DND-41 (cell line): ENCODE data around the gene RALGDS.

Experiments
- ATAC-seq: fragments of 200-7000 bp; cut with Tn5 transposase; 3 replicates; pipeline ENCODE4 v1.9.1; 2021; ENCODE audit warnings: low read depth; ENCODE audit not compliant: insufficient read depth
- DNase-seq: peaks from one replicate; pipeline ENCODE4 v3.0.0-alpha.2; 2020
- H2AFZ ChIP-seq: 2 replicates; pipeline ENCODE4 v1.6.0; 2012; ENCODE audit warnings: low read depth, low read length
- H3K27ac ChIP-seq: 2 replicates; pipeline ENCODE4 v1.5.1; 2012; ENCODE audit warnings: low read length, inconsistent platforms
- H3K27me3 ChIP-seq: fragments of 200-600 bp; sonication (generic); 2 replicates; pipeline ENCODE4 v1.6.0; 2012; ENCODE audit warnings: low read length, mild to moderate bottlenecking, inconsistent platforms; ENCODE audit not compliant: insufficient read depth, poor library complexity
- H3K36me3 ChIP-seq: 2 replicates; pipeline ENCODE4 v1.5.1; 2012; ENCODE audit warnings: low read length, inconsistent platforms; ENCODE audit not compliant: insufficient read depth
- H3K4me1 ChIP-seq: 2 replicates; pipeline ENCODE4 v1.5.1; 2012; ENCODE audit warnings: mild to moderate bottlenecking, low read length; ENCODE audit not compliant: insufficient read depth
- H3K4me2 ChIP-seq: 2 replicates; pipeline ENCODE4 v1.6.0; 2012; ENCODE audit warnings: mild to moderate bottlenecking, moderate library complexity, low read length, inconsistent platforms; ENCODE audit not compliant: insufficient read depth
- H3K4me3 ChIP-seq, 2 experiments: fragments of 200-600 bp in 1 of 2; shearing (Covaris generic) in 1 of 2; 2 replicates each; pipeline ENCODE4 v1.5.1; 2012 to 2016; ENCODE audit warnings: inconsistent platforms in 2 of 2, low read length in 2 of 2, mild to moderate bottlenecking in 2 of 2, low read depth in 1 of 2, moderate library complexity in 1 of 2
- H3K79me2 ChIP-seq: 2 replicates; pipeline ENCODE4 v1.6.0; 2012; ENCODE audit warnings: low read length, inconsistent platforms; ENCODE audit not compliant: insufficient read depth
- H3K9ac ChIP-seq: 2 replicates; pipeline ENCODE4 v1.6.0; 2012; ENCODE audit warnings: low read depth, mild to moderate bottlenecking, inconsistent platforms, low read length, moderate library complexity
- H3K9me3 ChIP-seq: 2 replicates; pipeline ENCODE4 v1.5.1; 2012; ENCODE audit warnings: low read length, moderate library complexity, mild to moderate bottlenecking, inconsistent platforms; ENCODE audit not compliant: insufficient read depth, severe bottlenecking
- H4K20me1 ChIP-seq: 2 replicates; pipeline ENCODE4 v1.6.0; 2012; ENCODE audit warnings: low read length; ENCODE audit not compliant: insufficient read depth
- EZH2 ChIP-seq: IDR thresholded peaks from 3 replicates; pipeline ENCODE4 v1.6.1; 2012; ENCODE audit warnings: borderline replicate concordance, low read depth, mild to moderate bottlenecking, moderate library complexity, low read length, inconsistent platforms; ENCODE audit not compliant: severe bottlenecking
- TF ChIP-seq, protein P1 (sequence below): IDR thresholded peaks from 2 replicates; pipeline ENCODE4 v1.5.1; 2012; ENCODE audit warnings: borderline replicate concordance, low read length, moderate library complexity, mild to moderate bottlenecking; ENCODE audit not compliant: poor library complexity, severe bottlenecking; ENCODE audit errors: extremely low read depth

The RALGDS gene

DNA sequence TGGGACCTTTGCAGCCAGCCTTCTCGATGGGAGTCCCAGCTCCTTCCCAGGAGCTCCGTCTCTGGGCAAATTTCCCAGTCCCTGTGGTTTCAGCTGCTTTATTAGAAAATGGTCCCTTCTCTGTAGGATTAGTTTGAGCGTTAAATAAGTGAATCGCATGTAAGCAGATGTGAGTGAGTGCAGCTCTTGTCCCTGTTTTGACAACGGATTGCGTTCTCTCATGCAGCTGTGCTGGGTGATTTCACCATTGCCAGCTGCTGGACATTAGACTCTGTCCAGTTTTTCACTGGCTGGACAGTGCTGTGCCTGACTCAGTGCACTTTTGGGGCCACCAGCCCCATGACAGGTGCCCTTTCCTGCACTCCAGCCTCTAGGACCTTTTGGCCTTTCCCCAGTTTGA, 70.9 kb downstream of the RALGDS start:
- Histone ChIP-seq H3K4me1 (no peaks in the 10 kb centered on the region), H3K4me2 (no peak overlapping the region), H3K4me3 (no peak overlapping the region), H3K79me2 (no peaks in the 10 kb centered on the region), H3K36me3 (peaks cover 88% of the 10 kb centered on the region), H3K27ac (no peak overlapping the region), H3K9me3 (no peaks in the 10 kb centered on the region), H2AFZ (no peak overlapping the region), H4K20me1 (peaks cover 11% of the 10 kb centered on the region), H3K9ac (no peak overlapping the region), H3K27me3 (no peaks in the 10 kb centered on the region)
- TF ChIP-seq, protein P1, sequence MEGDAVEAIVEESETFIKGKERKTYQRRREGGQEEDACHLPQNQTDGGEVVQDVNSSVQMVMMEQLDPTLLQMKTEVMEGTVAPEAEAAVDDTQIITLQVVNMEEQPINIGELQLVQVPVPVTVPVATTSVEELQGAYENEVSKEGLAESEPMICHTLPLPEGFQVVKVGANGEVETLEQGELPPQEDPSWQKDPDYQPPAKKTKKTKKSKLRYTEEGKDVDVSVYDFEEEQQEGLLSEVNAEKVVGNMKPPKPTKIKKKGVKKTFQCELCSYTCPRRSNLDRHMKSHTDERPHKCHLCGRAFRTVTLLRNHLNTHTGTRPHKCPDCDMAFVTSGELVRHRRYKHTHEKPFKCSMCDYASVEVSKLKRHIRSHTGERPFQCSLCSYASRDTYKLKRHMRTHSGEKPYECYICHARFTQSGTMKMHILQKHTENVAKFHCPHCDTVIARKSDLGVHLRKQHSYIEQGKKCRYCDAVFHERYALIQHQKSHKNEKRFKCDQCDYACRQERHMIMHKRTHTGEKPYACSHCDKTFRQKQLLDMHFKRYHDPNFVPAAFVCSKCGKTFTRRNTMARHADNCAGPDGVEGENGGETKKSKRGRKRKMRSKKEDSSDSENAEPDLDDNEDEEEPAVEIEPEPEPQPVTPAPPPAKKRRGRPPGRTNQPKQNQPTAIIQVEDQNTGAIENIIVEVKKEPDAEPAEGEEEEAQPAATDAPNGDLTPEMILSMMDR, result no peak
- TF ChIP-seq EZH2, result no peak
- DNase-seq (no peak), ATAC-seq (no peak)

DNA sequence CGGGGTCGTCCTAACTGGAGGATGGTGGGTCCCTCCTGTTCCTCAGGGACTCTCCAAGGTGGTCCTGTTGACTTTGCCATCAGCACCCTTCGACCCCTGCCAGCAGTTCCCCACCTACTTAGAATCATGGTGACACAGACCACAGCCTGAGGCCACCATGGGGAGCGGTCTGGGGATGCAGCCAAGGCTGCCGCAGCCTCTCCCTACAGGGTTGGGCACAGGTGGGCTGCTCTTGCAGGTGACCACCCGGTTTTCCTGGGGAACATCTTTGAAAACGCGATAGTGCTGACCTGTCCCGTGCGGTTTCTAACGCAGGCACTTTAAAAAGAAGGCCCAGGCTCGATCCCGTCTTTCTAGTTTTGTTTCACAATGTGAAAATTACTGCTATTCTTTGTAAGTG, 72.0 kb downstream of the RALGDS start:
- TF ChIP-seq, protein P1, result no peak
- TF ChIP-seq EZH2, result no peak
- Histone ChIP-seq H3K9me3 (no peaks in the 10 kb centered on the region), H2AFZ (no peak overlapping the region), H3K27ac (no peak overlapping the region), H3K27me3 (no peaks in the 10 kb centered on the region), H3K4me2 (no peak overlapping the region), H4K20me1 (peaks cover 16% of the 10 kb centered on the region), H3K9ac (no peak overlapping the region), H3K4me1 (no peaks in the 10 kb centered on the region), H3K36me3 (peaks cover 88% of the 10 kb centered on the region), H3K79me2 (no peaks in the 10 kb centered on the region), H3K4me3 (no peak overlapping the region)
- ATAC-seq (no peak), DNase-seq (no peak)

DNA sequence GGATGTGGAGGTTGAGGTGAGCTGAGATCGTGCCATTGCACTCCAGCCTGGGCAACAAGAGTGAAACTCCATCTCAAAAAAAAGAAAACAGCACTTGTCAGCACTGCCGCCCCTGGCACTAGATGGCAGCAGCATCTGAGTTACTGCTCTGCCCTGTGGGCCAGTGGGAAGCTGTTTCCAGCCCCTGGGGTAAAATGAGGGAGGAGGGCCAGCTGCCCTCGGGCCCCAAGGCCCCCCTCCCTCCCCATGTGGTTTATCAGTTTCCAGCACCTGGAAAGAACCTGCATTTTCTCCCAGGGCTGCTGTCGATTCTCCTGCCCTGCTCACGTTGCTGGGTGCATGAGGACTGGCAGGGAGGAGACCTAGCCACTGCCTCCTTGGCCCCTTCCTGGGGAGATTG, 72.4 kb downstream of the RALGDS start:
- Histone ChIP-seq H2AFZ (no peak overlapping the region), H3K79me2 (no peaks in the 10 kb centered on the region), H3K9me3 (no peaks in the 10 kb centered on the region), H3K9ac (no peak overlapping the region), H3K4me3 (no peak overlapping the region), H3K4me2 (no peak overlapping the region), H4K20me1 (peaks cover 16% of the 10 kb centered on the region), H3K27me3 (no peaks in the 10 kb centered on the region), H3K4me1 (no peaks in the 10 kb centered on the region), H3K27ac (no peak overlapping the region), H3K36me3 (peaks cover 88% of the 10 kb centered on the region)
- DNase-seq (peak; percentile 24), ATAC-seq (0 out of 3 replicates have a peak, but pooled peaks have one; percentile 62)
- TF ChIP-seq, protein P1, result peak; percentile 47
- TF ChIP-seq EZH2, result no peak
